H9 (cell line): ENCODE measurements around the gene GLRA1. TPM values are rescaled to one million over a fixed set of nuclear protein-coding genes. Genes with fewer than 3 reads are reported as not detected.

Experiments
- DNase-seq: peaks from one replicate; pipeline ENCODE4 v3.0.0-alpha.2; 2017
- H2AFZ ChIP-seq: one replicate; pipeline ENCODE4 v1.6.1; 2013; ENCODE audit warnings: mild to moderate bottlenecking, low read length, control low read depth, moderate library complexity
- H2AK5ac ChIP-seq: 2 replicates; pipeline ENCODE4 v1.6.1; 2013; ENCODE audit warnings: low read length, control low read depth, mixed read lengths; ENCODE audit not compliant: insufficient read length
- H2BK120ac ChIP-seq: one replicate; pipeline ENCODE4 v1.6.1; 2013; ENCODE audit warnings: low read depth, mild to moderate bottlenecking, low read length, control low read depth, inconsistent platforms; ENCODE audit not compliant: poor library complexity, severe bottlenecking
- H2BK12ac ChIP-seq: 2 replicates; pipeline ENCODE4 v1.6.1; 2013; ENCODE audit warnings: low read length, control low read depth, mixed read lengths, low read depth; ENCODE audit not compliant: insufficient read length
- H2BK15ac ChIP-seq: 2 replicates; pipeline ENCODE4 v1.6.1; 2013; ENCODE audit warnings: low read depth, low read length, control low read depth
- H2BK20ac ChIP-seq: one replicate; pipeline ENCODE4 v1.6.1; 2013; ENCODE audit warnings: low read depth, mild to moderate bottlenecking, low read length, control low read depth, inconsistent platforms; ENCODE audit not compliant: poor library complexity, severe bottlenecking
- H2BK5ac ChIP-seq: 2 replicates; pipeline ENCODE4 v1.6.1; 2013; ENCODE audit warnings: low read length, control low read depth, mixed read lengths; ENCODE audit not compliant: insufficient read length
- H3K14ac ChIP-seq: 2 replicates; pipeline ENCODE4 v1.6.1; 2013; ENCODE audit warnings: low read length, control low read depth; ENCODE audit not compliant: insufficient read depth
- H3K18ac ChIP-seq: 2 replicates; pipeline ENCODE4 v1.6.1; 2013; ENCODE audit warnings: low read depth, mild to moderate bottlenecking, mixed read lengths, low read length, control low read depth; ENCODE audit not compliant: insufficient read length
- H3K23ac ChIP-seq: 2 replicates; pipeline ENCODE4 v1.6.1; 2013; ENCODE audit warnings: low read length, control low read depth, mixed read lengths, low read depth; ENCODE audit not compliant: insufficient read length
- H3K23me2 ChIP-seq: 2 replicates; pipeline ENCODE4 v1.6.1; 2013; ENCODE audit warnings: low read depth, mild to moderate bottlenecking, mixed read lengths, low read length, control low read depth; ENCODE audit not compliant: insufficient read length, poor library complexity, severe bottlenecking
- H3K27ac ChIP-seq: 2 replicates; pipeline ENCODE4 v1.5.1; 2013; ENCODE audit warnings: low read length, control low read depth, mixed read lengths, low read depth; ENCODE audit not compliant: insufficient read length
- H3K27me3 ChIP-seq: 2 replicates; pipeline ENCODE4 v1.6.1; 2013; ENCODE audit warnings: low read length, control low read depth, inconsistent platforms; ENCODE audit not compliant: insufficient read depth
- H3K4ac ChIP-seq: 2 replicates; pipeline ENCODE4 v1.6.1; 2013; ENCODE audit warnings: low read depth, mild to moderate bottlenecking, control low read depth, inconsistent platforms, low read length, moderate library complexity
- H3K4me1 ChIP-seq: 2 replicates; pipeline ENCODE4 v1.6.1; 2013; ENCODE audit warnings: low read length, control low read depth, inconsistent platforms; ENCODE audit not compliant: insufficient read depth
- H3K4me2 ChIP-seq: 2 replicates; pipeline ENCODE4 v1.6.1; 2013; ENCODE audit warnings: low read length, control low read depth, mixed read lengths; ENCODE audit not compliant: insufficient read length, insufficient read depth
- H3K56ac ChIP-seq: 2 replicates; pipeline ENCODE4 v1.6.1; 2013; ENCODE audit warnings: low read depth, mild to moderate bottlenecking, mixed read lengths, low read length, control low read depth; ENCODE audit not compliant: insufficient read length
- H3K79me1 ChIP-seq: 2 replicates; pipeline ENCODE4 v1.6.1; 2013; ENCODE audit warnings: low read depth, mild to moderate bottlenecking, moderate library complexity, low read length, control low read depth, inconsistent platforms; ENCODE audit not compliant: insufficient read depth, poor library complexity, severe bottlenecking
- H3K79me2 ChIP-seq: 2 replicates; pipeline ENCODE4 v1.6.1; 2013; ENCODE audit warnings: low read length, control low read depth, inconsistent platforms; ENCODE audit not compliant: insufficient read depth
- H3K9ac ChIP-seq: 2 replicates; pipeline ENCODE4 v1.6.1; 2013; ENCODE audit warnings: low read length, control low read depth, mixed read lengths; ENCODE audit not compliant: insufficient read length; ENCODE audit errors: extremely low read depth
- H3K9me3 ChIP-seq: one replicate; pipeline ENCODE4 v1.6.1; 2013; ENCODE audit warnings: low read depth, low read length, inconsistent platforms; ENCODE audit not compliant: control insufficient read depth
- H3T11ph ChIP-seq: one replicate; pipeline ENCODE4 v1.6.1; 2013; ENCODE audit warnings: mild to moderate bottlenecking, low read length, control low read depth, inconsistent platforms
- H4K20me1 ChIP-seq: one replicate; pipeline ENCODE4 v1.6.1; 2013; ENCODE audit not compliant: control insufficient read depth, insufficient read length, insufficient read depth
- H4K5ac ChIP-seq: 2 replicates; pipeline ENCODE4 v1.6.1; 2013; ENCODE audit warnings: low read depth, mild to moderate bottlenecking, mixed read lengths, low read length, control low read depth; ENCODE audit not compliant: insufficient read length
- H4K8ac ChIP-seq: replicated peaks from 2 replicates; pipeline ENCODE4 v1.6.1; 2013; ENCODE audit warnings: low read length, control low read depth, mixed read lengths, low read depth; ENCODE audit not compliant: insufficient read length
- H4K91ac ChIP-seq: 2 replicates; pipeline ENCODE4 v1.6.1; 2013; ENCODE audit warnings: low read depth, mild to moderate bottlenecking, moderate library complexity, mixed read lengths, low read length, control low read depth; ENCODE audit not compliant: insufficient read length
- H3K27ac Mint-ChIP-seq, 3 experiments: 2 replicates in 2 of 3; 3 replicates in 1 of 3; pipeline ENCODE4 v1.8.0; 2020 to 2021; ENCODE audit warnings: mixed read lengths in 3 of 3, mild to moderate bottlenecking in 1 of 3, moderate library complexity in 1 of 3
- H3K27me3 Mint-ChIP-seq: 2 replicates; pipeline ENCODE4 v1.8.0; 2021; ENCODE audit warnings: low read depth, mild to moderate bottlenecking, moderate library complexity, mixed read lengths
- H3K36me3 Mint-ChIP-seq, 3 experiments: 2 replicates in 2 of 3; 3 replicates in 1 of 3; pipeline ENCODE4 v1.8.0; 2020 to 2021; ENCODE audit warnings: low read depth in 3 of 3, mixed read lengths in 3 of 3; ENCODE audit not compliant: insufficient read depth in 1 of 3
- H3K4me1 Mint-ChIP-seq, 2 experiments: 2 replicates each; pipeline ENCODE4 v1.8.0; 2020; ENCODE audit warnings: mixed read lengths in 2 of 2
- H3K4me3 Mint-ChIP-seq, 2 experiments: 2 replicates in 1 of 2; 3 replicates in 1 of 2; pipeline ENCODE4 v1.8.0; 2020 to 2021; ENCODE audit warnings: mild to moderate bottlenecking in 2 of 2, mixed read lengths in 2 of 2, moderate library complexity in 1 of 2
- H3K9me3 Mint-ChIP-seq, 2 experiments: 2 replicates in 1 of 2; 3 replicates in 1 of 2; pipeline ENCODE4 v1.8.0; 2020; ENCODE audit warnings: mild to moderate bottlenecking in 2 of 2, mixed read lengths in 2 of 2, moderate library complexity in 1 of 2
- WGBS: extraction: QIAGEN DNeasy Blood & Tissue Kit; methylation state at CpG from one replicate; pipeline ENCODE4 v1.1.7; 2013; ENCODE audit warnings: missing lambda C conversion rate, low lambda C conversion rate, mixed read lengths; ENCODE audit not compliant: insufficient read length; ENCODE audit errors: extremely low coverage; 5-methylcytosine and 5-hydroxymethylcytosine counted together
- total RNA-seq: library from RNA; stranded (reverse); gene quantifications from 2 replicates; pipeline ENCODE4 v1.2.1, GENCODE V29; 2021
- TF ChIP-seq, protein P1 (sequence below): fragments of 200-600 bp; sonication (generic); conservative IDR thresholded peaks from 3 replicates; pipeline ENCODE4 v1.8.0; 2021; ENCODE audit warnings: antibody characterized with exemption, mild to moderate bottlenecking

Gene GLRA1
- total RNA-seq, 1 experiment from 2014 or later, result not detected

DNA sequence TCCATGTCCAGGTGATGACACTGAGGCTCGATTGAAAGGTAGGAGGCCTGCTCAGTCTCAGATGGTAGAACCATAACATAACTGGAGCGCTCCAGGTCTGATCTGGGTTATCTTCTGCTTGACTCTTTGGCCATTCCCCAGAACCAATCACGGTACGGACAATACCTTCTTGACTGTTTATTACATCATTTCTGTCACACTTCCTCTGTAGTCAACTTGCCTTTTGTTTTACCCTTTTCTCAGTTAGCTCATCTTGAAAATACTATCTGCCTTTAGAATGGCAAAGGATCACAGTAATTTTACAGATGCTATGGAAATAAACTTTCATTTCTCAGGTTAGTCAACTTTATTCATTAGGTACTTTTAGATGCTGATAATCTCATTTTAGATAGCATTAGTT lies 22.4 kb downstream of the GLRA1 start:
- H4K8ac ChIP-seq, result no peak overlapping the region
- H2BK5ac ChIP-seq, result no peak overlapping the region
- H3K4me1 Mint-ChIP-seq, result peaks cover 18 to 23% of the 10 kb centered on the region in 2 experiments
- H4K20me1 ChIP-seq, result no peaks in the 10 kb centered on the region
- peaks cover 100% of the 10 kb centered on the region for H3K27me3 Mint-ChIP-seq
- no peaks in the 10 kb centered on the region for H3K79me1 ChIP-seq
- H3K56ac ChIP-seq, result no peak overlapping the region
- H3K14ac ChIP-seq, result no peak overlapping the region
- H3K36me3 Mint-ChIP-seq, result no peaks in the 10 kb centered on the region
- DNase-seq, result no peak
- no peak overlapping the region for H2AK5ac ChIP-seq
- whole genome bisulfite sequencing, result no CpG with 5 or more reads among the region's 4 CpGs
- no peak overlapping the region for H2BK20ac ChIP-seq
- no peaks in the 10 kb centered on the region; a peak in 2 of 5 replicates for H3K9me3 Mint-ChIP-seq
- H4K91ac ChIP-seq, result no peak overlapping the region
- H3K9me3 ChIP-seq, result no peaks in the 10 kb centered on the region
- no peak overlapping the region for H3K18ac ChIP-seq
- H3T11ph ChIP-seq, result no peak overlapping the region
- no peak overlapping the region for H3K4me3 Mint-ChIP-seq
- no peaks in the 10 kb centered on the region for H3K79me2 ChIP-seq
- H3K4me1 ChIP-seq, result peaks cover 2% of the 10 kb centered on the region
- no peak overlapping the region for H2AFZ ChIP-seq
- no peak overlapping the region for H3K23ac ChIP-seq
- no peaks in the 10 kb centered on the region for H3K23me2 ChIP-seq
- H4K5ac ChIP-seq, result no peak overlapping the region
- H3K27ac ChIP-seq, result no peak overlapping the region
- no peak overlapping the region for H3K9ac ChIP-seq
- H3K4ac ChIP-seq, result no peak overlapping the region
- H3K27me3 ChIP-seq, result peaks cover 62% of the 10 kb centered on the region
- H2BK120ac ChIP-seq, result no peak overlapping the region
- no peak overlapping the region for H2BK15ac ChIP-seq
- H3K27ac Mint-ChIP-seq, result no peak overlapping the region
- TF ChIP-seq, protein P1, sequence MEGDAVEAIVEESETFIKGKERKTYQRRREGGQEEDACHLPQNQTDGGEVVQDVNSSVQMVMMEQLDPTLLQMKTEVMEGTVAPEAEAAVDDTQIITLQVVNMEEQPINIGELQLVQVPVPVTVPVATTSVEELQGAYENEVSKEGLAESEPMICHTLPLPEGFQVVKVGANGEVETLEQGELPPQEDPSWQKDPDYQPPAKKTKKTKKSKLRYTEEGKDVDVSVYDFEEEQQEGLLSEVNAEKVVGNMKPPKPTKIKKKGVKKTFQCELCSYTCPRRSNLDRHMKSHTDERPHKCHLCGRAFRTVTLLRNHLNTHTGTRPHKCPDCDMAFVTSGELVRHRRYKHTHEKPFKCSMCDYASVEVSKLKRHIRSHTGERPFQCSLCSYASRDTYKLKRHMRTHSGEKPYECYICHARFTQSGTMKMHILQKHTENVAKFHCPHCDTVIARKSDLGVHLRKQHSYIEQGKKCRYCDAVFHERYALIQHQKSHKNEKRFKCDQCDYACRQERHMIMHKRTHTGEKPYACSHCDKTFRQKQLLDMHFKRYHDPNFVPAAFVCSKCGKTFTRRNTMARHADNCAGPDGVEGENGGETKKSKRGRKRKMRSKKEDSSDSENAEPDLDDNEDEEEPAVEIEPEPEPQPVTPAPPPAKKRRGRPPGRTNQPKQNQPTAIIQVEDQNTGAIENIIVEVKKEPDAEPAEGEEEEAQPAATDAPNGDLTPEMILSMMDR, result no peak
- H3K4me2 ChIP-seq, result no peak overlapping the region
- H2BK12ac ChIP-seq, result no peak overlapping the region
